B cell (primary cell): ENCODE measurements around the gene MBTPS2. TPM values are rescaled to one million over a fixed set of nuclear protein-coding genes. Genes with fewer than 3 reads are reported as not detected.

Experiments
- ATAC-seq: fragments of 200-7000 bp; cut with Tn5 transposase; one replicate; pipeline ENCODE4 v1.10.0; 2021; ENCODE audit warnings: low read depth, mild to moderate bottlenecking, moderate number of reproducible peaks, moderate library complexity
- CTCF ChIA-PET: fragments of 350-600 bp; sonication (Branson Sonifier 250); formaldehyde crosslinking; loops from one replicate; lab custom pipeline; 2021; ENCODE audit warnings: antibody characterized with exemption, inconsistent platforms; lab: Charles Lee
- POLR2A ChIA-PET: fragments of 350-600 bp; sonication (Branson Sonifier 250); formaldehyde crosslinking; loops from one replicate; lab custom pipeline; 2021; ENCODE audit warnings: antibody characterized with exemption; lab: Charles Lee
- DNase-seq: peaks from one replicate; pipeline ENCODE4 v3.0.0; 2013
- H2AFZ ChIP-seq: 2 replicates; pipeline ENCODE4 v1.6.1; 2012; ENCODE audit warnings: mild to moderate bottlenecking, low read depth, low read length; ENCODE audit not compliant: insufficient read depth, poor library complexity, severe bottlenecking
- H3K27ac ChIP-seq, 2 donors: 1 replicate in 1 of 2; 2 replicates in 1 of 2; pipeline ENCODE4 v1.5.1; 2012 to 2013; ENCODE audit warnings: low read length in 2 of 2, mild to moderate bottlenecking in 2 of 2, moderate library complexity in 1 of 2
- H3K27me3 ChIP-seq, 4 experiments: fragments of 200-600 bp in 1 of 4; sonication (generic) in 1 of 4; replicated peaks in 1 of 4; 1 replicate in 2 of 4; 2 replicates in 2 of 4; pipeline versions ENCODE4 v1.6.1 to v1.7.0; 2013 to 2016; ENCODE audit warnings: low read length in 3 of 4, mild to moderate bottlenecking in 2 of 4, mixed read lengths in 1 of 4, moderate library complexity in 1 of 4; ENCODE audit not compliant: insufficient read depth in 4 of 4, control insufficient read depth in 3 of 4; ENCODE audit errors: control extremely low read depth in 1 of 4
- H3K36me3 ChIP-seq, 2 experiments: replicated peaks in 1 of 2; 1 replicate in 1 of 2; 2 replicates in 1 of 2; pipeline versions ENCODE4 v1.6.1 to v1.7.1; 2013; ENCODE audit warnings: low read length in 1 of 2; ENCODE audit not compliant: insufficient read depth in 2 of 2, control insufficient read depth in 1 of 2; ENCODE audit errors: control extremely low read depth in 1 of 2, extremely low read depth in 1 of 2
- H3K4me1 ChIP-seq, 2 donors: fragments of 200-600 bp in 1 of 2; sonication (generic) in 1 of 2; 1 replicate in 1 of 2; 2 replicates in 1 of 2; pipeline versions ENCODE4 v1.5.1 to v1.6.1; 2013 to 2017; ENCODE audit warnings: low read length in 2 of 2; ENCODE audit not compliant: control insufficient read depth in 2 of 2, insufficient read depth in 2 of 2
- H3K4me2 ChIP-seq: replicated peaks from 2 replicates; pipeline ENCODE3; 2012; ENCODE audit warnings: mild to moderate bottlenecking, low read depth, low read length; ENCODE audit not compliant: poor library complexity, severe bottlenecking
- H3K4me3 ChIP-seq, 5 experiments: fragments of 200-600 bp in 1 of 5; sonication (generic) in 1 of 5; 1 replicate in 3 of 5; 2 replicates in 2 of 5; pipeline versions ENCODE4 v1.5.1 to v1.7.0; 2011 to 2016; ENCODE audit warnings: low read length in 4 of 5, mild to moderate bottlenecking in 4 of 5, low read depth in 2 of 5, control low read depth in 1 of 5, moderate library complexity in 1 of 5; ENCODE audit not compliant: insufficient read depth in 1 of 5; ENCODE audit errors: control extremely low read depth in 1 of 5, extremely low read depth in 1 of 5
- H3K79me2 ChIP-seq: fragments of 200-600 bp; sonication (generic); one replicate; pipeline ENCODE4 v1.6.0; 2016; ENCODE audit warnings: low read length; ENCODE audit not compliant: control insufficient read depth, insufficient read depth
- H3K9ac ChIP-seq: fragments of 200-600 bp; sonication (generic); 2 replicates; pipeline ENCODE4 v1.6.1; 2017; ENCODE audit warnings: mild to moderate bottlenecking, low read length, moderate library complexity
- H3K9me3 ChIP-seq, 3 donors: one replicate each; pipeline versions ENCODE4 v1.6.1 to v1.7.1; 2013; ENCODE audit warnings: low read length in 2 of 3; ENCODE audit not compliant: control insufficient read depth in 2 of 3, insufficient read depth in 1 of 3; ENCODE audit errors: control extremely low read depth in 1 of 3
- H4K20me1 ChIP-seq: 2 replicates; pipeline ENCODE4 v1.6.0; 2012; ENCODE audit warnings: mild to moderate bottlenecking, low read length; ENCODE audit not compliant: insufficient read depth, control insufficient read depth, poor library complexity, severe bottlenecking
- H3K27ac Mint-ChIP-seq: one replicate; pipeline ENCODE4 v1.8.0; 2021; ENCODE audit warnings: mixed read lengths
- H3K27me3 Mint-ChIP-seq: one replicate; pipeline ENCODE4 v1.8.0; 2021; ENCODE audit warnings: mixed read lengths
- H3K4me1 Mint-ChIP-seq: one replicate; pipeline ENCODE4 v1.8.0; 2021; ENCODE audit warnings: mixed read lengths
- H3K4me3 Mint-ChIP-seq: one replicate; pipeline ENCODE4 v1.8.0; 2021; ENCODE audit warnings: mixed read lengths
- H3K9me3 Mint-ChIP-seq: one replicate; pipeline ENCODE4 v1.8.0; 2022; ENCODE audit warnings: mixed read lengths; ENCODE audit not compliant: insufficient read depth
- EZH2 ChIP-seq: IDR thresholded peaks from 2 replicates; pipeline ENCODE4 v1.6.1; 2012; ENCODE audit warnings: borderline replicate concordance, low read depth, mild to moderate bottlenecking, moderate library complexity, low read length; ENCODE audit not compliant: insufficient read depth, poor library complexity, severe bottlenecking
- WGBS: methylation state at CpG from one replicate; pipeline ENCODE4 v1.1.5; 2013; ENCODE audit warnings: missing lambda C conversion rate; ENCODE audit not compliant: insufficient coverage; 5-methylcytosine and 5-hydroxymethylcytosine counted together
- intact Hi-C: fragments of 100-400 bp; cut with micrococcal nuclease; formaldehyde crosslinking; loops from one replicate; pipeline ENCODE4 v1.10.0; 2022
- polyA plus RNA-seq: library from polyadenylated mRNA; depleted of rRNA; stranded (reverse); fragments of >200 nt; gene quantifications from 2 replicates; pipeline ENCODE4 v1.2.3, GENCODE V29; 2012
- total RNA-seq, 2 donors: library from RNA; stranded (reverse); fragments of 120-200 nt in 1 of 2; gene quantifications; 1 replicate in 1 of 2; 2 replicates in 1 of 2; pipeline versions ENCODE4 v1.2.3 to v1.2.4, GENCODE V29; 2013 to 2022
- TF ChIP-seq, protein P1 (sequence below): fragments of 200-600 bp; IDR thresholded peaks from one replicate; pipeline ENCODE4 v1.8.0; 2022; ENCODE audit warnings: antibody characterized with exemption, mild to moderate bottlenecking

The MBTPS2 gene
- total and polyA plus RNA-seq, 2 donors (not counting 1 experiment from before 2014, with no cell fraction given), result 1.8 to 8.2 TPM

GRCh38 chrX:21907260-21907659 lies 67.8 kb downstream of the MBTPS2 start:
- no peaks in the 10 kb centered on the region for H3K36me3 ChIP-seq
- ATAC-seq, result no peak
- CTCF ChIA-PET, result no interaction called here

DNA sequence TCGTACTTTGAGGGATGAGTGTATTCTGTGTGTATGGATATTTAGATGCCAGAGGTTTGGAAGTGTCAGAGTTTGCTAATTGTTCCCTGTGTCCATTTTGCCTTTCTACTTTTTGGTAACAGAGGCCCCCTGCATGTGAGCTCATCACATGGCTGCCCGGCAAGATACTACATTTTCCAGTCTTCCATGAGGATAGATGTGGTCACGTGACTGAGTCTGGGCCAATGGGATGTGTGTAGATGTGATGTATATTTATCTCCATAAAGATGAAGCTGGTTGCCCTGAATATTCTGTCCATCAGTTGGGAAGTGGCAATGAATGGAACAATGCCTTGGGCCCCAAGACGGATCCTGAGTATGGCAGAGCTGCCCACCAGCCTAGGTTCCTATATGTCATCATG lies 72.1 kb downstream of the MBTPS2 start:
- WGBS, result 100% methylated on average over 1 of the region's 4 CpGs
- ChIA-PET CTCF (no interaction called here), POLR2A (no interaction called here)
- H3K9me3 ChIP-seq, result no peaks in the 10 kb centered on the region
- no peaks in the 10 kb centered on the region for H3K36me3 ChIP-seq
- Mint-ChIP-seq H3K4me3 (no peak overlapping the region), H3K9me3 (no peaks in the 10 kb centered on the region), H3K27ac (no peak overlapping the region), H3K4me1 (no peaks in the 10 kb centered on the region), H3K27me3 (no peaks in the 10 kb centered on the region)
- intact Hi-C loops, result no loop called here
- DNase-seq (no peak), ATAC-seq (no peak)
- H3K4me1 ChIP-seq, result no peaks in the 10 kb centered on the region
- H4K20me1 ChIP-seq, result no peaks in the 10 kb centered on the region
- no peaks in the 10 kb centered on the region for H3K27me3 ChIP-seq
- no peak overlapping the region for H2AFZ ChIP-seq
- no peak overlapping the region for H3K4me3 ChIP-seq
- no peaks in the 10 kb centered on the region for H3K79me2 ChIP-seq
- TF ChIP-seq, protein P1, sequence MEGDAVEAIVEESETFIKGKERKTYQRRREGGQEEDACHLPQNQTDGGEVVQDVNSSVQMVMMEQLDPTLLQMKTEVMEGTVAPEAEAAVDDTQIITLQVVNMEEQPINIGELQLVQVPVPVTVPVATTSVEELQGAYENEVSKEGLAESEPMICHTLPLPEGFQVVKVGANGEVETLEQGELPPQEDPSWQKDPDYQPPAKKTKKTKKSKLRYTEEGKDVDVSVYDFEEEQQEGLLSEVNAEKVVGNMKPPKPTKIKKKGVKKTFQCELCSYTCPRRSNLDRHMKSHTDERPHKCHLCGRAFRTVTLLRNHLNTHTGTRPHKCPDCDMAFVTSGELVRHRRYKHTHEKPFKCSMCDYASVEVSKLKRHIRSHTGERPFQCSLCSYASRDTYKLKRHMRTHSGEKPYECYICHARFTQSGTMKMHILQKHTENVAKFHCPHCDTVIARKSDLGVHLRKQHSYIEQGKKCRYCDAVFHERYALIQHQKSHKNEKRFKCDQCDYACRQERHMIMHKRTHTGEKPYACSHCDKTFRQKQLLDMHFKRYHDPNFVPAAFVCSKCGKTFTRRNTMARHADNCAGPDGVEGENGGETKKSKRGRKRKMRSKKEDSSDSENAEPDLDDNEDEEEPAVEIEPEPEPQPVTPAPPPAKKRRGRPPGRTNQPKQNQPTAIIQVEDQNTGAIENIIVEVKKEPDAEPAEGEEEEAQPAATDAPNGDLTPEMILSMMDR, result no peak
- no peak for TF ChIP-seq EZH2
- no peak overlapping the region for H3K27ac ChIP-seq
- H3K9ac ChIP-seq, result no peak overlapping the region
- H3K4me2 ChIP-seq, result no peak overlapping the region

More at GRCh38 chrX:21907260-21907659, 67.8 kb downstream of the MBTPS2 start:
- Mint-ChIP-seq H3K27me3 (no peaks in the 10 kb centered on the region), H3K4me1 (no peaks in the 10 kb centered on the region), H3K9me3 (no peaks in the 10 kb centered on the region), H3K4me3 (no peak overlapping the region), H3K27ac (no peak overlapping the region)
- H3K79me2 ChIP-seq, result no peaks in the 10 kb centered on the region
- POLR2A ChIA-PET, result no interaction called here
- no peak overlapping the region for H2AFZ ChIP-seq
- DNase-seq, result no peak
- H3K4me1 ChIP-seq, result no peaks in the 10 kb centered on the region
- H3K9me3 ChIP-seq, result no peaks in the 10 kb centered on the region
- H3K27me3 ChIP-seq, result no peaks in the 10 kb centered on the region
- TF ChIP-seq EZH2, result no peak
- TF ChIP-seq, protein P1, result no peak
- no peak overlapping the region for H3K4me2 ChIP-seq
- no peak overlapping the region for H3K4me3 ChIP-seq
- H3K27ac ChIP-seq, result no peak overlapping the region
- intact Hi-C loops, result no loop called here
- H3K9ac ChIP-seq, result no peak overlapping the region
- WGBS, result no CpG with 5 or more reads among the region's 1 CpG
- H4K20me1 ChIP-seq, result no peaks in the 10 kb centered on the region
